HCT116 (cell line): ENCODE results near the gene IMMP2L.

ENCODE experiments used
- CEBPB ChIP-seq: IDR thresholded peaks from 2 replicates; pipeline ENCODE4 v1.6.1; 2012; ENCODE audit warnings: low read depth
- CTCF ChIP-seq, 3 experiments: fragments of 200-600 bp in 1 of 3; sonication (generic) in 1 of 3; IDR thresholded peaks in 2 of 3; conservative IDR thresholded peaks in 1 of 3; 2 replicates each; pipeline ENCODE4 v1.5.1; 2012 to 2017; ENCODE audit warnings: low read depth in 2 of 3, low read length in 2 of 3, antibody characterized with exemption in 1 of 3, borderline replicate concordance in 1 of 3, control low read depth in 1 of 3, mild to moderate bottlenecking in 1 of 3, mixed read lengths in 1 of 3, mixed run types in 1 of 3, moderate library complexity in 1 of 3; ENCODE audit not compliant: insufficient read depth in 1 of 3
- EGR1 ChIP-seq: IDR thresholded peaks from 2 replicates; pipeline ENCODE4 v1.6.1; 2012; ENCODE audit warnings: low read depth
- EZH2 ChIP-seq: fragments of 200-600 bp; sonication (generic); IDR thresholded peaks from 2 replicates; pipeline ENCODE4 v1.6.1; 2017; ENCODE audit warnings: antibody characterized with exemption, mixed run types
- EZH2phosphoT487 ChIP-seq: fragments of 200-600 bp; IDR thresholded peaks from 2 replicates; pipeline ENCODE4 v1.6.1; 2018; ENCODE audit warnings: antibody characterized with exemption, borderline replicate concordance
- FOSL1 ChIP-seq: IDR thresholded peaks from 2 replicates; pipeline ENCODE4 v1.6.1; 2012; ENCODE audit warnings: low read depth
- JUND ChIP-seq: IDR thresholded peaks from 2 replicates; pipeline ENCODE4 v1.6.1; 2012
- POLR2A ChIP-seq: IDR thresholded peaks from 2 replicates; pipeline ENCODE4 v1.7.0; 2011; ENCODE audit warnings: borderline replicate concordance; ENCODE audit not compliant: insufficient read depth, insufficient read length; ENCODE audit errors: extremely low read depth
- RAD21 ChIP-seq: IDR thresholded peaks from 2 replicates; pipeline ENCODE4 v1.6.1; 2012; ENCODE audit warnings: low read depth, mild to moderate bottlenecking
- SIN3A ChIP-seq: IDR thresholded peaks from 2 replicates; pipeline ENCODE4 v1.6.1; 2012; ENCODE audit warnings: low read depth
- SP1 ChIP-seq: IDR thresholded peaks from 2 replicates; pipeline ENCODE4 v1.6.1; 2012; ENCODE audit warnings: low read depth
- SRF ChIP-seq: IDR thresholded peaks from 2 replicates; pipeline ENCODE4 v1.6.1; 2012; ENCODE audit warnings: low read depth
- YY1 ChIP-seq: IDR thresholded peaks from 2 replicates; pipeline ENCODE4 v1.6.1; 2011; ENCODE audit warnings: low read length, low read depth, moderate library complexity, mild to moderate bottlenecking; ENCODE audit not compliant: insufficient replicate concordance; ENCODE audit errors: extremely low read depth
- ZNF274 ChIP-seq: fragments of 200-500 bp; sonication (Bioruptor generic); IDR thresholded peaks from 2 replicates; pipeline ENCODE4 v1.6.1; 2014; ENCODE audit warnings: mild to moderate bottlenecking, low read depth, low read length, inconsistent platforms

- TF ChIP-seq SRF (no peak), EGR1 (no peak), CTCF (IDR thresholded peaks at IDR 0.05 in 2 of 3, conservative IDR thresholded peaks at IDR 0.05 in 1 of 3; ENCODE audit: borderline replicate concordance in 1 of 3, insufficient read depth in 1 of 3, low read depth in 2 of 3, low read length in 2 of 3) (no peak), POLR2A (no peak), RAD21 (no peak), FOSL1 (no peak), EZH2phosphoT487 (no peak), EZH2 (no peak), YY1 (no peak), SP1 (no peak), ZNF274 (no peak), JUND (no peak), CEBPB (no peak), SIN3A (no peak)
Measured at GRCh38 chr7:111294494-111294893, 267.8 kb downstream of the IMMP2L start.
